ENCODE data around the gene EMP3.

- no peak for TF ChIP-seq MAX (IDR thresholded peaks at IDR 0.05)
- no peak for TF ChIP-seq SP1 (IDR thresholded peaks at IDR 0.05; ENCODE audit: low read depth)
- no peak for TF ChIP-seq POLR2A (IDR thresholded peaks at IDR 0.05; ENCODE audit: borderline replicate concordance, extremely low read depth, insufficient read depth, insufficient read length)
- no peak for TF ChIP-seq CTCF (IDR thresholded peaks at IDR 0.05 in 2 of 3, conservative IDR thresholded peaks at IDR 0.05 in 1 of 3; ENCODE audit: borderline replicate concordance in 1 of 3, insufficient read depth in 1 of 3, low read depth in 2 of 3, low read length in 2 of 3)
- TF ChIP-seq ZNF274 (IDR thresholded peaks at IDR 0.05; ENCODE audit: low read depth, low read length), result no peak
- TF ChIP-seq SRF (IDR thresholded peaks at IDR 0.05; ENCODE audit: low read depth), result no peak
- no peak for TF ChIP-seq CBX3 (IDR thresholded peaks at IDR 0.05; ENCODE audit: low read depth)
- no peak for TF ChIP-seq FOSL1 (IDR thresholded peaks at IDR 0.05; ENCODE audit: low read depth)
- no peak for TF ChIP-seq REST (IDR thresholded peaks at IDR 0.05; ENCODE audit: low read depth)
- no peak for TF ChIP-seq RAD21 (IDR thresholded peaks at IDR 0.05; ENCODE audit: low read depth)
- TF ChIP-seq EZH2 (IDR thresholded peaks at IDR 0.05), result no peak
- no peak for TF ChIP-seq EZH2phosphoT487 (IDR thresholded peaks at IDR 0.05; ENCODE audit: borderline replicate concordance)
- TF ChIP-seq ELF1 (IDR thresholded peaks at IDR 0.05; ENCODE audit: borderline replicate concordance, low read depth), result no peak
- TF ChIP-seq TCF7L2 (IDR thresholded peaks at IDR 0.05; ENCODE audit: borderline replicate concordance, extremely low read depth, insufficient read depth, insufficient read length), result no peak
Observed at GRCh38 chr19:48321372-48321621, 4.1 kb upstream of the EMP3 start.

Measured in HCT116 (cell line).